AG04450 (cell line): Measurements from ENCODE around the gene UBE2J2. TPM values are rescaled to one million over a fixed set of nuclear protein-coding genes. Genes with fewer than 3 reads are reported as not detected.

Source experiments
- CTCF ChIA-PET: fragments of 300-600, 350-600 bp; formaldehyde crosslinking; extraction: SDS; loops from one replicate; lab custom pipeline; 2022; ENCODE audit warnings: antibody characterized with exemption, inconsistent platforms; lab: Charles Lee
- POLR2A ChIA-PET: fragments of 350-600 bp; formaldehyde crosslinking; extraction: SDS; loops from one replicate; lab custom pipeline; 2021; ENCODE audit warnings: antibody characterized with exemption, inconsistent platforms; lab: Yijun Ruan, JAX
- DNase-seq: peaks from one replicate; pipeline ENCODE4 v3.0.0-alpha.2; 2011; ENCODE audit warnings: low read depth, low spot score
- H3K27ac ChIP-seq: one replicate; pipeline ENCODE4 v1.5.1; 2012; ENCODE audit warnings: low read depth, low read length, control low read depth
- H3K27me3 ChIP-seq: one replicate; pipeline ENCODE4 v1.6.0; 2012; ENCODE audit warnings: low read length; ENCODE audit not compliant: control insufficient read depth, insufficient read depth
- H3K4me3 ChIP-seq: 2 replicates; pipeline ENCODE4 v1.5.1; 2011; ENCODE audit warnings: mild to moderate bottlenecking, low read depth, low read length, control low read depth
- H3K9me3 ChIP-seq: 2 replicates; pipeline ENCODE4 v1.5.1; 2012; ENCODE audit warnings: low read length; ENCODE audit not compliant: control insufficient read depth, insufficient read depth
- polyA plus RNA-seq: library from polyadenylated mRNA; depleted of rRNA; stranded (reverse); fragments of >200 nt; gene quantifications from 2 replicates; pipeline ENCODE4 v1.2.3, GENCODE V29; 2011
- TF ChIP-seq, protein P1 (sequence below): IDR thresholded peaks from 2 replicates; pipeline ENCODE4 v1.5.1; 2011; ENCODE audit warnings: low read depth, low read length, control low read depth, inconsistent platforms

The UBE2J2 gene
- polyA plus RNA-seq, 1 experiment, result 31.1 TPM

- H3K27ac ChIP-seq, result no peak overlapping the region
- no peak overlapping the region for H3K4me3 ChIP-seq
- peaks cover 14% of the 10 kb centered on the region; the same call in 1 of the 2 replicates for H3K9me3 ChIP-seq
- POLR2A ChIA-PET, result no interaction called here
- H3K27me3 ChIP-seq, result no peaks in the 10 kb centered on the region
- DNase-seq, result no peak
- TF ChIP-seq, protein P1, sequence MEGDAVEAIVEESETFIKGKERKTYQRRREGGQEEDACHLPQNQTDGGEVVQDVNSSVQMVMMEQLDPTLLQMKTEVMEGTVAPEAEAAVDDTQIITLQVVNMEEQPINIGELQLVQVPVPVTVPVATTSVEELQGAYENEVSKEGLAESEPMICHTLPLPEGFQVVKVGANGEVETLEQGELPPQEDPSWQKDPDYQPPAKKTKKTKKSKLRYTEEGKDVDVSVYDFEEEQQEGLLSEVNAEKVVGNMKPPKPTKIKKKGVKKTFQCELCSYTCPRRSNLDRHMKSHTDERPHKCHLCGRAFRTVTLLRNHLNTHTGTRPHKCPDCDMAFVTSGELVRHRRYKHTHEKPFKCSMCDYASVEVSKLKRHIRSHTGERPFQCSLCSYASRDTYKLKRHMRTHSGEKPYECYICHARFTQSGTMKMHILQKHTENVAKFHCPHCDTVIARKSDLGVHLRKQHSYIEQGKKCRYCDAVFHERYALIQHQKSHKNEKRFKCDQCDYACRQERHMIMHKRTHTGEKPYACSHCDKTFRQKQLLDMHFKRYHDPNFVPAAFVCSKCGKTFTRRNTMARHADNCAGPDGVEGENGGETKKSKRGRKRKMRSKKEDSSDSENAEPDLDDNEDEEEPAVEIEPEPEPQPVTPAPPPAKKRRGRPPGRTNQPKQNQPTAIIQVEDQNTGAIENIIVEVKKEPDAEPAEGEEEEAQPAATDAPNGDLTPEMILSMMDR, result no peak
- CTCF ChIA-PET, result no interaction called here
These were observed 55.0 kb downstream of the UBE2J2 start for GRCh38 chr1:1218524-1219200.

GRCh38 chr1:1217621-1218523 is 55.8 kb downstream of the UBE2J2 start:
- DNase-seq, result no peak
- H3K27ac ChIP-seq, result no peak overlapping the region
- no peaks in the 10 kb centered on the region for H3K27me3 ChIP-seq
- ChIA-PET CTCF (no interaction called here), POLR2A (interaction anchor here (0.6 kb wide), 1 partner anchor 121 kb away, joined by 4 read pairs; no protein-coding TSS in a partner anchor)
- H3K9me3 ChIP-seq, result peaks cover 14% of the 10 kb centered on the region; the same call in 1 of the 2 replicates
- TF ChIP-seq, protein P1, result no peak
- H3K4me3 ChIP-seq, result no peak overlapping the region

DNA sequence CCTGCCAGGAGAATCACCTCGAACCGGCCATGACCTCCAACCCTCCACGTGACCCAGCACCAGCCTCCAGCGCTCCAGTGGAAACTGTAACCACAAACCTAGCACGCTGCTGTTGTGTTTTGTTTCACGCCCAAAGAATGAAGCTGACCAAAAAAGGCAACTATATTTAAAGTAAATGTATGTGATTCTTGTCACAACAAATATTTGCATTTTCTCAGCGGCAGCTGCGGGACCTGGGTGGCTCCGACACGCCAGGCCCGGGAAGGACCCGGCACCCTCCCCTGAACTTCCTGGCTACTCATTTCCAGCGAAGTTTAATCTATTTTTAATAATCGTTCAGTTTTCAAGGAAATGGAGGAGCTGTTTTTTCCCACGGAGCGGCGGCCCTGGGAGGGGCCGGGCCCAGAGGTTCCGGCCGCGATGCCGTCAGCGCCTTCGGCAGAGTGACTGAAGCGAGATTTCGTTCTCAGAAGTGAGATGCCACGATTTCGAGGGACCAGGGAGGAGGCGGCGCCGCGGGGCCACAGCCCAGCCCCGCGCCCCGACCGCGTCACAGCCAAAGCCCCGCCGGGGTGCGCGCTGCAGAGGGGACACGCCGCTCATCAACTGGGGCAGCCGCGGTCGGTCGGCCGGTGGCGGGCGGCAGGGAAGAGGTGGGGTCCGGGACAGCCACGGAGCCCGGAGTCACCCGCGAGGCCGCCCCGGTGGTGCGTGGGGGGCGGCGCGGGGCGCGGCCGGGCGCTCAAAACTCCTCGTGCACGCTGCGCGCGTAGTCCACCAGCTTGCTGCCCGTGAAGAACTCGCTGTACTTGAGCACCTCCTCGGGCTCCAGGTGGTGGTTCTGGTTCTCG is 56.7 kb downstream of the UBE2J2 start:
- ChIA-PET CTCF (no interaction called here), POLR2A (interaction anchor here (0.6 kb wide), 1 partner anchor 120 kb away, joined by 4 read pairs; no protein-coding TSS in a partner anchor)
- no peak overlapping the region for H3K27ac ChIP-seq
- H3K27me3 ChIP-seq, result no peaks in the 10 kb centered on the region
- H3K9me3 ChIP-seq, result peaks cover 14% of the 10 kb centered on the region; the same call in 1 of the 2 replicates
- TF ChIP-seq, protein P1, result no peak
- no peak overlapping the region for H3K4me3 ChIP-seq
- DNase-seq, result no peak

- Histone ChIP-seq H3K4me3 (no peak overlapping the region), H3K9me3 (peaks cover 14% of the 10 kb centered on the region; the same call in 1 of the 2 replicates), H3K27me3 (no peaks in the 10 kb centered on the region), H3K27ac (no peak overlapping the region)
- ChIA-PET CTCF (interaction anchor here (0.6 kb wide), 1 partner anchor 15 kb away, joined by 3 read pairs; no protein-coding TSS in a partner anchor), POLR2A (no interaction called here)
- no peak for DNase-seq
- TF ChIP-seq, protein P1, result no peak
These were observed 57.6 kb downstream of the UBE2J2 start for GRCh38 chr1:1215881-1216605.
